NCI-H1105 treated with DMSO at 0.1 percent for 48 hours (cell line): ENCODE data around the gene APRT.

Experiments used
- DNase-seq: peaks from one replicate; lab custom pipeline; 2025; lab: John Stamatoyannopoulos, UW

The APRT gene

DNA sequence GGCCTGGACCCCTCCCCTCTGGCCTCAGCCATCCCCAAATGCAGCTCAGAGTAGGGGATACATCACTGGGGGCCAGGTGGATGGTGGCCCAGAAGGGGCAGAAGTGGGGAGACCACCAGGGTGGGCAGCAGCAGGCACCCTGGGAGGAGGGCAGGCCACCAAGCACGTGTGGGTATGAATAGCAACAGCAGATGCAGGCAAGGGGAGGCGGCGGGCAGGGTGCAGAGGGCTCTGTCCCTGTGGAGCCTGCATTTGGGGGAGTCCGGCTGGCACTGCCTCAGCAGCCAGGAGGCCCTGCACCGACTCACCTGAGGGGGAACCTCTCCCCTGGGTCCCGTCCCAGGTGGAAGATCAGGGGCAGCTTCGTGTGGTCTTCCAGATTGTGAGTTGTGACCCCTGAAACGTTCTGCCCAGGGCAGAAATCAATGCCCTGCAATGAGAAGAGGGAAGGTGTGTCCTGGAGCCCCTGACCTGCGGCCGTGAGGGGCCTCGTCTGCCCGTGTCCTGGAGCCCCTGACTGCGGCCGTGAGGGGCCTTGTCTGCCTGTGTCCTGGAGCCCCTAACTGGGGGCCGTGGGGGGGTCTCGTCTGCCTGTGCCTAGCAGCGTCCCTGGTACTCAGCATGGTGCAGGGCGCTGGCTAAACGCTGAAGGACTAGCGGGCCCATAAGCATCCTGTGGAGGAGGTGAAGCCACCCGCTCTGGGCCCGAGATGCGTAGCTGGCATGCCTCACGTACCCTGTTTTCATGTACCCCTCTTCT, 10.7 kb upstream of the APRT start:
- no peak for DNase-seq

DNA sequence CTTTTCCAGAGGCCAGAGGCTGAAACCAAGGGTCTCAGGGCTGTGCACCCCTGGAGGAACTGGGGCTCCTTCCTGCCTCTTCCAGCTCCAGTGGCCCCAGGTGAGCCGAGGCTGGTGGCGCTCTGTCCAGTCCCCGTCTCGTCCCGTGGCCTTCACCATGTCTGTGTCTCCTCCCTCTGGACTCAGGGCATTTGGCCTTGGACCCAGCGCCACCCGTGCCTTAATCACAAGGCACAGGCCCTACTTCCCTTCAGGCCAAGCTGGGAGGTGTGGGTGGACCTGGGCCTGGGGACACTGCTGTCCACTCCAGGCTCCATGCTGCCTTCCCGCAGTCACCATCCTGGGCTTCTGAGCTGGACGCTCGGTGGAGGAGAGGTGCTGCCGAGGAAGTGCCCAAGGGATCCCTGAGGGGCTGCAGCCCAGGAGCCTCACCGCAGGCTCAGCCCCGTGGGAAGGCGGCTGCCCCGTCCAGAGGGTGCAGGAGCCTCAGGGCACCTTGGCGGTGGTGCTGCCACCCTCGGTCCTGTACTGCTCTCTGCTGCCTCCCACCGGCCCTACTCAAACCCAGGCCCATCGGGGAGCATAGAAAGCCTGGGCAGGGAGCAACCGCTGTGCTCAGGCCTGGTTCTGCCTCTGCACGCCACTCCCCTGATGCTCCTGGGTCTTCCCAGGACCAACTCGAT, 9.6 kb upstream of the APRT start:
- no peak for DNase-seq

DNA sequence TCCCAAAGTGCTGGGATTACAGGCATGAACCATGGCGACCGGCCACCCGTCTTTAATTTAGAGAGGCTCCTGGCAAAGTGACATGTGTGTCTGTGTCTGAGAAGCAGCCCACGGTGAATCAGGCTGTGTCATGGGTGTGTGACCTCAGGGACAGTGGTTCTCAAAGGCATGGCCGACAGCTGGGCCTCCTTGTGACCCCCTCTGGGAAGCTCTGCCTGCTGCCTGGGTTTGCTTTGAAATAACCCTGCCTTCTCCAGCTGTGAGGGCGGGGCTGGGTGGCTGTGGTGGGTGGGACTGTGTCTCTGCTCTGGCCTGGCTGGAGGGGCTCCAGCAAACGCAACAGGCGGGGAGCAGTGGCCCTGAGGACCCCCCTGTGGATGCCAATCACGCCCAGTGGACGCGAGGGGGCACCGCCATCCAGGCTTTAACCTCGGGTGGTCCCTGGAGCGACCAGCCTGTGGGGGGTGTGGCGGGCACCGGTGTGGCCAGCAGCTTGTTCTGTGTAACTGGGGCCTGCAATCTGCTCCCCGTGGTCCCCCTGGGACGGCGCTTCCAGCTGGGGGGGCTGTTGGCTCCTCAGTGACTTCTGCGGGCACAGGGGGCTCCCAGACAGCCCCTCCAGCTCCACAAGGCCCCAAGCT, 8.8 kb upstream of the APRT start:
- DNase-seq: no peak

DNA sequence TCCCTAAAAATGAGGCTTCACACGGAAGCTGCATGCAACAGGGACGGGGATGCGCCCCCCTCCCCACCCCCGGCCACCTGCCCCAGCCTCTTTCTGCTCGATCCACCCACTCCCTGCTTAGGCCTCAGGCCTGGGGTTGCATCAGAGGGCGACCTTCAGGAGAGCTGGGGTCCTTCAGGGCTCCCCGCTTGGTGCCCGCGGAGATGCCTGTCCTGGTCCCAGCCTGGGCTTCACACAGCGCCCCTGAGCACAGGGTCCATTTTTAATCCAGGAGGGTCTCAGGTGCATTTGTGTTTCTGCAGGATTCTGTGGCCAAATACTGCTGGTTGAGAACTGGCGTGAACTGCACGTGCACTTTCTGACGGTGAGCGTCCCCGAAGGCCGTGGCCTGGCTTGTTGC, 7.4 kb upstream of the APRT start:
- no peak for DNase-seq

DNA sequence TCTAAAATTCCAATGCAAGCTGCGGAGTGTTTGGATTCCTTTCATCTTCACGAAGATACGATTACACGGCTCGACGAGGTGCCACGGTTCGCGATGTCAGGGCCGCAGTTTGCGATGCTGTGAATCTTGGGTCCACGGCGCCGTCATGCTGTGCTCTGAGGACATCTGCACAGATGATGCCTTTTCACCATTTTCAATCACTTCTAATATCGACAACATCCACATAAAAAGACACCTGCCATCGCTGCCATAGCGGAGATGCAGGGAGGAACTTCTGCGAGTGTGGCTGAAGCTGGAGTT, 6.8 kb upstream of the APRT start:
- DNase-seq: no peak

DNA sequence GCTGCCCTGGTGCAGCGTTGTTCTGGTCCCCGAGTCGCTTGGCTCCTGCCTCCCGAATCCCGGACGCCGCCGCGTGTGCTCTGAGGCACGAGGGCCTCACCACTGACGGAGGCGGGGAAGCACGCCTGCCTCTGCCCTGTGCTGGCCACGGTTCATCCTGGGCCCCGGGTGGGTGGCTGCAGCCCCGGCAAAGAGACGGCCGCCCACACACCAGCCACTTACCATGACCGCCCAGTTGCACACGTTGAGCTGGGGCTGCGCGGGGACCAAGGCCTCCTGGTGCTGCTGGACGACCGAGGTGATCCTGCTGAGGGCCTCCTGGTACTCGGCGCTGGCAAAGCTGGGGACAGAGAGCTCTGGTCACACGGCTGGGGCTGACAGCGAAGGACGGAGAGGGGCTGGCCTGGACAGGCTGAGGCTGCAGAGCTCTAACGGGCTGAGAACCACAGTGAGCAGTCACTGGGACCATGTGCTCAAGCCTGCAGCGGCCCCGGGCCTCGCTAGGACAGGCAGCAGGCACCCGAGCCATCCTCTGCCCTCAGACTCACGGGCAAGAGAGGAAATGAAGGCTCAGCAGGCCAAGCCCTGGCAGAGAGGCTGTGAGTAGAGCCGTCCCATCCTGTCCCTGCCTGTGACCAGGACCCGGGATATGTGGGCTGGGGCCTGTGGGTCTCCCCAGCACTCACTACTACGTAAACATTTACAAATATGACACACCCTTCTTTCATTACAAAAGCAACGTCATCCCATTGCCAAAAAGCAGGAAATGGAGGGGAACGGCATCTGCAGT, 6.3 kb upstream of the APRT start:
- no peak for DNase-seq

DNA sequence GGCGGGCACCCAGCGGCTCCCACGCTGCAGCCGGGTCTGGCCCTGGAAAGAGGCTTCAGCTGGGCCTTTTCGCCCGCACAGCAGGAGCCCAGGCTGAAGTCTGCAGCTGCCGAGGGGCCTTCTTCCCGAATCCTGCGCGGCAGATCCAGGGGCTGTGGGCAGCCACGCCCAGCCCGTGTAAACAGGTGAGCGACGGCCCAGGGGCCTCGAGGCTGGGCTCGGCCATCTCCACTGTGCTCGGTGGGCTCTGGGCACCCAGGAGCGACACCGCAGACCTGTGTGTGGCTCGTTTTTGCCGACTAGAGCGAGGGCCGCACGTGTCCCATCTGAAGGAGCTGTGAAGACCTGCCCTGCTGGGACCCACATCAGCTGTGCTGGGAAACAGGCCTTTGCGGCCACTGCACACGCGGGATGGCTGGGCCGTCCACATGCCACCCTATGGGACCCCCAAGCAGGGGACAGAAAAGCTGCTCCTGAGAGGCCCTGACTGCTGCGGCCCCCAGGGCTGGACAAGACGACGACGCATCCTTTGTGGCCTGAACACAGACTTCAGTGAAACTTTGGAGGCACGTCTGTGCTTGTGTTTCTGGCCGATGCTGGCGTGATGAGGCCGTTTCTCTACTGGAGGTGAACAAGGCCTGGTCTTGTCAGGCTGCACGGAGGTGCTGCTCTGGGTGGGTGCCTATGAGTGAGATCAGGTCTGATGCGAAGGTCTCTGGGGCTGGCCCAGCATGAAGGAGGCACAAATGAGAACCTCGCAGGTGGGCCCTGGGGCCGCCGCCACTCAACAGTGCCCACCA, 5.2 kb upstream of the APRT start:
- DNase-seq: no peak

DNA sequence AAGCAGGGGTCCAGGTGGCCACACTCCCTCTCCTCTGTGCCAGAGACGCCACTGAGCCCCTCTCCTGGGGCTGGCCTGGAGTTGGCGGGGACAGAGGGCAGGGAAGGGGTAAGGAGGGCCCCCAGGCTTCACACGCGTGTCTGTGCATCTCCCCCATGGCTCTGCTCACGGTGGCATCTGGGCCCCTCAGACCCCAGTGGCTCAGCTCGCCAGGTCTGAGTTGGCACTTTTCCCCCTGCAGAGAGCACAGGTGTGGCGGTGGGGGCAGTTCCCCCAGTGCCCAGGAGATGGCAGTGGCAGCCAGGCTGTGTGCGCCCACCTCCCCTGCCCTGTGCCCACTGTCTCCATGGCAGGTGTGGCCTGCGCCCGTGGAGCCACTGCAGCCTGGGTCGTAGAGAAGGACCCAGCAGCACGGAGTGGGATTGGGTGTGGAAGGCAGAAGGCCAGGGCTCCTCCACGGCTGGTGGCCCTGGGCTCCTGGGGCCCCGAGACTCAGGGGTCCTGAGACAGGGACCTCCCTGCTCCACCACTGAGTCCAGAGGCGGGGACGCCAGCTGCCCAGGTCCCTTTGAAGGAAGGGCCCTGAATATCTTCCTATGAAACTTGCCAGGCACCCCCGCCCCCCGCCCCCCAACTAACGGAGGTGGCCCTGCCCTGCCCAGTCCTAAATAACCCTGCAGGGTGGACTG, 4.3 kb upstream of the APRT start:
- peak; percentile 42 for DNase-seq

DNA sequence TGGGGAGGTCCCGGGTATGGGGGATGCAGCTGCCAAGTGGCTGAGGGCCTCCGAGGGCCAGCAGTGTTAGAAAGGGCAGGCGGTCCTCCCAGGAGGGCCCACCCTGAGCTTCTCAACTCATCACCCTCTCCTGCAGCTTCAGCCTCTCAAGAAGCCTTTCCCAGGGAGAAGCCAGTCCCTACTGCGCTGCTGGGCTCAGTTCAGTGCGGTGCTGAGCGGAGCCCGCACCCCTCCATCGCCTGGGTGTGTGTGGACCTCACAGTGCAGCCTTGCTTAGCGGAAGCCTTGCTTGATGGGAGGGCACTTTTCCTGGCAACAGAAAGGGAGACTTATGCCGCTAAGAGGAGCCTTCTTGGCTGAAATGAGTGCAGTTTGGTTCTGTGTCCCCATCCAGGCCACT, 3.5 kb upstream of the APRT start:
- DNase-seq: no peak

DNA sequence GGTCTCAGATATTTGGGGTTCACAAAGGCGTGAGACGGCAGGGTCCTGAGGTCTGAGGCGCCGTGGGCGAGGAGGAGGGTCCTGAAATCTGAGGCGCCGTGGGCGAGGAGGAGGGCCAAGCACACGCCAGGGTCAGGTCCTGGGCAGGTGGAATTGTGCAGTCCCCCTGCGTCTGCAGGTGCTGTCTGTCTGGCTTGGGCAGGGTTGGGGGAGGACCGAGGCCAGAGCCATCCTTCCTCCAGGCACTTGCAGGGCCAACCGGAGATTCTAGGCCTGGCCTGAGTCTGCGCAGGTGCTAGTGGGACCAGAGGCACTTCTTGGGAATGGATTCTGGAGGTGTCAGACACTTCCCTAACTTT, 2.4 kb upstream of the APRT start:
- DNase-seq: no peak

DNA sequence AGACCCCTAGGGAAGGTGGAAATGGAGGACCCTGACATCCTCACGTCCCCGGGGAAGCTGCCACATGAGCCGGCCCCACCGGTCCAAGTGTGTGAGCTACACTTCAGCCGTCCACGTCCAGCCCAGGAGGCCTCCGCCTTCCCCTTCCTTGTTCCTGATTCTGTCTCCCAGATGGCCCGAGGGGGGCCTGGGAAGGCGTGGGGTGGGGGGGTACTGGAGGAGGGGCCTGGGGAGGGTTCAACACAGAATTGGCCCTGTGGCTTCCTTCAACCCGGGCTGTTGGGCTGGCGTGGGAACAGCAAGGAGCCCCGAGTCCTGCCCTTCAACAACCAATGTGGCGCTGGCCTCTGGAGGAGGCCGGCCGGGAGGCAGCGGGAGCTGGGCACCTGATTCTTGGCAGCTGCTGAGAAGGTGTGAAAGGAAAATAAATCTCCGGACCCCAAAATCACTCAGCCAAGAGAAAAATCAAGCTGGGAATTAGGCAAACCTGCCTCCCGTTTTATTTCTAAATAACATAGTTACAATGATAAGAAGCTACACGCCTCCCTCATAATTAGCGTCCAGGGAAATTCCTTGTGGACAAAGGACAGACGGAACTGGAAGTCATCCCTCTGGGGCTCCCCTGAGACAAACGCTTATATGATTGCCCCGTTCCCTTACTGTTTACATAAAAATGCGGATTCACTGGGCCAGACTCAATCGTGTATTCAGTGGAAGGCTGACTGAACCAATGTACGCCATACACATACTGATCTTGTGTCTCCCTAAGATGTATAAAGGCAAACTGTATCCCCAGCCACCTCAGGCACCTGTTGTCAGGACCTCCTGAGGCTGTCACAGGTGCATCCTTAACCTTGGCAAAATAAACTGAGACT, 1.8 kb upstream of the APRT start:
- no peak for DNase-seq

DNA sequence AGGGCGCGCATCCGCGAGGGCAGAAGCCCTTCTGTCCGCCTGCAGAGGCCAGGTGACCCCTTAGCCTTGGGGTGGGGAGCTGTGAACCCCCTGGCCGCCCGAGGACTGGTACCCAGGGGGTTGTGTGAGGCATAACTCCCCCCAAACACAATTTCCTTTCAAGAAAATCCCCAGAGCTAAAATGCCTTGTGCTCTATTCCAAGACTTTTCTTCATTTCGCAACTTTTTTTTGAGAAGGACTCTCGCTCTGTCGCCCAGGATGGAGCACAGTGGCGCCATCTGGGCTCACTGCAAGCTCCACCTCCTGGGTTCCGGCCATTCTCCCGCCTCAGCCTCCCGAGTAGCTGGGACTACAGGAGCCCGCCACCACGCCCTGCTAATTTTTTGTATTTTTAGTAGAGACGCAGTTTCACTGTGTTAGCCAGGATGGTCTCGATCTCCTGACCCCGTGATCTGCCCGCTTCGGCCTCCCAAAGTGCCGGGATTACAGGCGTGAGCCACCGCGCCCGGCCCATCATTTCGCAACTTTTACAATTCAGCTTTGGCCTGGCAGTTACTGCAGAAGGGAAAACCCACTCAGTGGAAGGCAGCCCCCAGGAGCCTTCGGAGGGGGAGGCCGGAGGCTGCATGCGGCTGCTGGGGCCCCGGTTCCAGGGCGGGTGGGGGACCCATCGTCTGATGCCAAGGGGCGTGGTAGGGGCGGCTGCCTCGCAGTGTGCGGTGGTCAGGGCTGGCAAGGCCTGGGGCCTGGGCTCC, 963 bp upstream of the APRT start:
- no peak for DNase-seq

DNA sequence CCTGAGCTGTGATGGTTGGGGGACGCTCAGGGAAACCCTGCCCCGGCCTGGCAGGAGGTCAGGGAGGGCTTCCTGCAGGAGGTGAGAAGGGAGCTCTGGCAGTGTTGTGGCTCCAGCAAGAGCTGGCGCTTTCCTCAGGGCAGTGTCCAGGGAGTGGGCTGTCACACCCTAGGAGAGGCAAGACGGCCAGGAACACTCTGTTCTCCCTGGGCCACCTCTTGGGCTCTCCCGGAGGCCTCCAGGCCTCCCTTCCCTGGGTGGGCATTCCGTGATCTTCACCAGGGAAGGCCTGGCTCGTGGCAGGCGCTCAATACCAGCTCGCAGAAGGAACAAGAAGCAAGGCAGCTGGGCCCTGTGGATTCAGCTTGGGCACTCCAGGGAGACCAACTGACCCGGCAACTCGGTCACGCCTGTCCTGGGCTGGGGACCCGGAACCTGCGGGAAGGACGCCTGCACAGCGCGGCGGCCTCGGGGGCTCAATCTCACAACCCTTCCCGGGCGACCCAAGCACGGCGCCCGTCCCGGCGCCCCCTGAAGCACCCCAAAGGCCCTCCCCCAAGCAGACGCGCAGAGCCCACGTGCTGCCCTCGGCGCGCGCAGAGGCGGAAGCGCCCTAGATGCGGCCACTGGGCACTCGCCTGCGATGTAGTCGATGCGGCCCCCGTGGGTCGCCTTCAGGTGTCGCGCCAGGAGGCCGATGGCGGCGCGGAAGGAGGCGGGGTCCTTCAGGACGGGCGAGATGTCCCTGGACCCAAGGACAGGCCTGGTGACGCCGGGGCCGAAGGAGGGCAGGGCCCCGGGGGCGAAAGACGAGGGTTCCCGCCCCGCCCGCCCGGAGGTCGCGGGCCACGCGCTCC, 588 bp downstream of the APRT start:
- DNase-seq: peak; percentile 62

DNA sequence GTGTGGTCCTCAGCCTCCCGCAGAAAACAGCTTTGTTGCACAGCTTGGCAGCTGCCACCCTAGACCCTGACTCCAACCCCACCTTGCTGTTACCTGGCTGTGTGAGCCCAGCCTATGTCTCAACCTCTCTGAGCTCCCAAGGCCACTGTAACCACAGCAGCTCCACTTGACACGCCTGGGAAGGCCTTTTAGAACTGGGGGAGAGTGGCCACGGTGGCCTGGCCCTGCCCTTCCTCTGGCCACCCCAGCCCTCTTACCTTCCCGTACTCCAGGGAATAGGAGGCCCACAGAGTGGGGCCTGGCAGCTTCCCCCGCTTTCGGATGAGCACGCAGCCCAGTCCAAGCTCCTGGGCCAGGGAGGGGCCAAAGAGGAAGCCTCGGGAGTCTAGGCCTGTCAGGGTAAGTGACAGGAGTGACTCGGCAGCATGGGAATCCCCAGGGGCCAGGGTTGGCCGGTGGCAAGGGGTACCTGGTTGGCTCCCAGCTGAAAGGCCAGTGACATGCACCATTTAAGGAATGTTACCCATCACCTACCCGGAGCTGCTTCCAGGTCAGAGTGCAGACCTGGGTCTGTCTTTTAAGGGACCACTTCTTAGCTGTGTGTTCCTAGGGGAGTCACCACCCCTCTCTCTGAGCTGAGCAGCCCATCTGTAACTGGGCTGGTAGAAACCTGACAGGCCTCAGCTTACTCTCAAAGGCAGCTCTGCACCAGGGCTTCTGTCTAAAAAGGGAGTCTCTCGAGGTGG, 1.4 kb downstream of the APRT start:
- no peak for DNase-seq

DNA sequence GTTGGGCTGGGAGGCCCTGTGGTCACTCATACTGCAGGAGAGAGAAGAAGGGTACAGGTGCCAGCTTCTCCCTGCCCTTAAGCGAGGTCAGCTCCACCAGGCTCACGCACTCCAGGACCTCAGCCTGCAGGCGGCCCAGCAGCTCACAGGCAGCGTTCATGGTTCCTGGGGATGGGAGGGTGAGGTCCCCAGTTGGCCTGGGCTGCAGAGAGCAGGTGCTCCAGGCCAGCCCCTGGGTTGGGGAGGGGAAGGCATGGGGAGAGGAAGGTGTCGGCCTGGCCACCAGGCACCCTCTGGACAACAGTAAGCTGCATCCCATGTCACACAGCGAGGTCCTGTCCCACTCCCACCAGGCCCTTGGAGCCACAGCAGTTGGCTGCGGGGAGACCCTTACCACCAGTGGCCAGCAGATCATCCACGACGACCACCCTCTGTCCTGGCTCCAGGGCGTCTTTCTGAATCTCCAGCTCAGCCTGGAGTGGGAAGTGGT, 2.0 kb downstream of the APRT start:
- DNase-seq: no peak

DNA sequence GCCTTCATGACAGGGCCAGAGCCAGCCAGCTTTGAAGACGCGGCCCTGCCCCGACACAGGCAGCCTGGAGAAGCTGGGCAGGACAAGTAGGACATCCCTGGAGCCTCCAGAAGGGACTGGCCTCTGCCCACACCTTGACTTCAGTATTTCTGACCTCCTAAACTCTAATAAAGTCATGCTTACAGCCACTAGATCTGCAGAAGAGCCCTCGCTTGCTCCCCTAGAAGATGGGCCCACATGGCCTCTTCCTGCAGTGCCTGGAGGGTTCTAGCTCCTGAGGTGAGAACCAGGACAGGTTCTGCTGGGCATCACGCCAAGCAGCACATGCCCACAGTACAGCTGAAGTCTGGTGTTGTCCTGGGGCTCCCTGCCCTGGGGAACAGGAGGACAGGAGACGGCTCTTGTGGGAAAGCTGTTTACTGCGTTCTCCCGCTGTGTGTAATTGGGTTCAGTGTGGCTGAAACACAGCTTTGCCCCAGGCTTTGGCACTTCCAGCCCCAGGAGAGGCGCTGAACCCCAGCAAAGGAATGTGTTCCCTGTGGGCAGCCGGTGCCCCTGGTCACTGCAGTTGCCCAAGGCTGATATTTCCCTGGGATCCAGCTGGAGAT, 2.6 kb downstream of the APRT start:
- DNase-seq: no peak
